ENCODE data around the gene LSAMP. TPM values are rescaled to one million over a fixed set of nuclear protein-coding genes. Genes with fewer than 3 reads are reported as not detected.

The LSAMP gene
- total RNA-seq, 1 donor from 2014 or later = 0.48 TPM

DNA sequence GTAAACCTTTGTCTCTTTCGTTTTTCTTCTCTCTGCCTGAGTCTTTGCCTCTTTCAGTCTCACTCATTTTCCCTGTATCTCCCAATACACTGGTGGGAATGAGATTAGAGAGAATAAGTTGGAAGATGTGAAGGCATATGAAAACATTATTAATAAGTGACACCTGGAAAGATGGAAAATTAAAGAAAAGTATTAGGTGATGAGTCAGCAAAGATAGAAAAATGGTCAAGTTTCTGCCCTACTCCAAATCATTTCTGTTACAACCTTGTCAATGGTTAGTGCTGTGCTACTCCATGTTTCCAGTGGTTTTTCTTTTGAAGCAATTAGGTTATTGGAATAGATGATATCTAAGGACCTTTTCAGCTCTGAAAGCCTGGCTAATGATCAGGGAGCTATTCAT, 252.8 kb downstream of the LSAMP start:
- intact Hi-C loops (cut with DNase I) = no loop called here
- DNase-seq (ENCODE audit: low spot score) = no peak

DNA sequence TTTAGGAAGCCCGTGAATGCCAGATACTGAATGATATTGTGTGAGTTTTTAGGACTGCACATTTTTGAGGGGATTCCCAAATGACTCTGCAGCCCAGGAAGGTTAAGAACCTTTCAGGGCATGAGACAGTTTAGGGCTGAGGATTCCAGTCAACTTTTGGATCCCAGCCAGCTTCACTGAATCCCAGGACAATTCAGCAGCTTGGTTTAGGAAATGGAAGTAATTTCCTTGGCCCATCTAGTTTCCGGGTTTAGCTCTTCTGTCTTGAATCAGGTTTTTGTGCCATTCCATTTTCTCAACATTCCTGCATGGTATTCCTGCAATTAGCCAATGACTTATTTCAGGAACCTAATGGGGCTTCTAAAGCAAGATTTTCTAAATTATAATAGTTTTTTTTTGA, 253.9 kb downstream of the LSAMP start:
- intact Hi-C loops (cut with DNase I) = no loop called here
- no peak for DNase-seq (ENCODE audit: low spot score)

DNA sequence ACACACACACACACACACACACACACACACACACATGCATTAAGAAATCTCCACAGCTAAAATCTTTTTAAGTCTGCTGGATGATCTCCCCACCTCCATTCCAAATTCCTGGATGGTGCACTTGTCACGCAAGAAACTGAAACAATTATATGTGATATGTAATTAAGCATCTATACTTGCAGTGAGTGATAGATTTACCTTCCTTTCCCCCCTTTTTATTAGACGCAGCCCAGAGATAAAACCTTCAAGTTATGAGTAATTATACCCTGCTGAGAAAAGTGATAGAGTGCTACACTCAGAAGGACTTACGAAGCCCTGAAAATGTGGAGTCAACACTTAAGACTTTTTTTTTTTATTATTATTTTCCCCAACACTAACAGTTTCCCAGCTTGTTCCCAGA, 255.2 kb downstream of the LSAMP start:
- intact Hi-C loops (cut with DNase I) = no loop called here
- DNase-seq (ENCODE audit: low spot score) = no peak

DNA sequence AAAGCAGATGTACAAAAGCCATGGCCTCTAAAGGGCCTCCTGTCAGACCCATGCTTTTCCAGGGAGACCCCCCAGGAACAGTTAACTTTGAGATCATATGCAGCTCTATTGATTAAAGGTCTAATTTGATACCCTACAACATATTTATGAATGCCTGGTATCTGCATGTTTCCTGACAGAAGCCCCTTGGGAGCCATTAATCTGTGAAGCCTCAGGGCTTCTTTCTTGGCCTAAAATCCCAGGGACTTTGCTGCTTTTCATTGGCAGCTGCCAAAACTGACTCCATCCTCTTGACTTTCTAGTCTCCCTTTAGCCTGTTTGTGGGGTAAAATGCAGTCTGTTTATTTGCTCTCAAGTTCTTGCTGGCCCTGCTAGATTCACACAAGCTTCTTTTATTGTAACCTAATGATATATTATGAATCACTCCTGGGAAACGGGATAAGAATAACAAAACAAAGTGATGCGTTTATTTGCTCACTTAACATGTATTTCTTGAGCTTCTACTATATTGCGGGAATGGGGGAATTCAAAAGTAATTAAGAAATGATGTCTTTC, 257.0 kb downstream of the LSAMP start:
- intact Hi-C loops (cut with DNase I) = no loop called here
- DNase-seq (ENCODE audit: low spot score) = no peak

DNA sequence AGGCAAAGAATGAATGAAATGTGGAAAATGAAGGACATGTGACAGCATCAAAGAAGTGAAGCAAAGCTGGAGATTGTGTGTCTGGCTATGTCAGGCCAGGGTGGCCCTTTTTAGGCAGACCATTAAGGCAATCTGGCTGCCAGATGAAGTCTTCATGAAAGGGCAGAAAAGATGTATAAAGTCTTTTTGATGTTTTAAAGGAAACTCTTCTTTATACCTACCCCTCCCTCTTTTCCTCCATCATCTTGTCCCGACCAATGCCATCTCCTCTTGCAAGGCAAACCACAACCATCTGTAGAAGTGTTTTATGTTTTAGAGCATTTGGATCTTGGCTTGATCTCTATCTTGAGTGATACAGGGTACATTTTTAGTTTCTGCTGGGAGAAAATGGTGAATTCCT, 259.2 kb downstream of the LSAMP start:
- intact Hi-C loops (cut with DNase I) = no loop called here
- no peak for DNase-seq (ENCODE audit: low spot score)

DNA sequence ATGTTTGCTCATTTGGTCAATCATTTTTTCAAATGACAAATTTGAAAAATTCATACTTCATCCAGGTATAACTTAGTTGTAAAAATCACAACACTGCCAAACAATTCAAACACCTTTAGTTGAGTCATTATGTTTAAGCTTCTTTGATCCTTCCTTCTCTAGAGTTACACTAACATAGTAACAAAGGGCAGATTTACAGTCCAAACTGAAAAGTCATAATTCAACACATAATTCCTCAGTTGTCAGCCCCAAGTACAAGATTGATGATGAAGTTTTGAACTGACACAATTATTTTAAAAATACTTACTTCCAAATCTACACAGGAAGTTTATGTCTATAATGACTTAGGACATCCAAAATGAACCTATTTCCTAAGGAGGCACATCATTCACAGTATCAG, 264.1 kb downstream of the LSAMP start:
- intact Hi-C loops (cut with DNase I) = no loop called here
- DNase-seq (ENCODE audit: low spot score) = no peak

DNA sequence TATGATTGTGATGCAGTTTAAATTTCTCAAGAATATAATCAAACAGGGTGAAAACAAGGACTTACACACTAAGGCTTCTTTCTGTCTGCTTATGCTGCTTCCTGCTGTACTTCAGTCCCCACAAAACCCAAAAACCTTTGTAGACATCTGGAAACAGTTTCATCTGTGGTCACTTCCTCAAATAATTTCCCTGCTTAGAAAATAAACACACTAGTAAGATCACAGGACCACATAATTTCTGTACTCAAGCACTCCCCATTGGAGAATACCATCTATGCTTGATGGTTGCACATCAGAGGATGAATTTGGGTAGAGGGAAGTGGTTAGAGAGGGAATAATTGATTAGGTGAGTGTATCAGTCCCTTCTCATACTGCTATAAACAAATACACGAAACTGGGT, 266.2 kb downstream of the LSAMP start:
- intact Hi-C loops (cut with DNase I) = no loop called here
- no peak for DNase-seq (ENCODE audit: low spot score)

DNA sequence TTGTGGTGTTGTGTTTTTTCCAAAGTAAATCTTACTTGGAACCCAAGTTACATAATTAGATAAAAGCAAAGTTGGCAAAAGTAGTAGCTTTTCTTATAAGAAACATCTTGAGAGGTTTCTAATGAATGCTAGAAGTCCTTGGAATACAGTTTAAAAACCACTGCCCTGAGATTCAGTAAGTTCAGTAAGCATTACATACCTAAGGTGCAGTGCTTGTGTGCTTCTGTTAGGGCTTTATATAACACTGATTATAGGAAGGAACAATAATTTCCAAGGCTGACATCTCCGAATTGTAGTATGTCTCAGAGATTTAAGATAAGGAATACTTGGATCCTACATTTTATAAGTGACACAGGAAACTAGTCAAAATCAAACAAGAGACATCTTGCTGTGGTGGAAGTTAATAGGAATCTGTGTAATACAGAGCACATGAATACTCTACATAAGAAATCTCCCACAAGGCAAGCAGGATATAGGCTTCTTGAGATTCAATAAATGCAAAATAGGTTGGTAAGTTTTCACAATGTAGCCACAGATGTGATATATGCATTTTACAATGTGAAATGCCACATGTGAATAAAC, 268.2 kb downstream of the LSAMP start:
- intact Hi-C loops (cut with DNase I) = no loop called here
- DNase-seq (ENCODE audit: low spot score) = no peak

DNA sequence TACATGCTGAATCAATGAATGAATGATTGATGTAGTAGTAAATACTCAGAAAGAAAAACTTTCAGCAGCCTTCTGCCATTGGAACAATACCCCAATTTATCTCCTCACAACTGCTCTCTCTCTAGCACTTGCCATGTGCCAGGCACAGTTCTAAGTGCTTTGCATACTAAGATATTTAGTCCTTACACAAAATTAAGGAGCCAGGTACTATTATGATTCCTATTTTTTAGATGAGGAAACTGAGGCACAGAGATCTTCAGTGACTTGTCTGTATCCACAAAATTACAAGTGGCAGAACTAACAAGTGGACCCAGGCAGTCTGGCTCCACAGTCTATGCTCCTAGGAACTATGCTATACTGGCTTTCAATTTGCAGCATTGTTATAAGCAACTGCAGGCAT, 279.2 kb downstream of the LSAMP start:
- no peak for DNase-seq (ENCODE audit: low spot score)
- intact Hi-C loops (cut with DNase I) = no loop called here

DNA sequence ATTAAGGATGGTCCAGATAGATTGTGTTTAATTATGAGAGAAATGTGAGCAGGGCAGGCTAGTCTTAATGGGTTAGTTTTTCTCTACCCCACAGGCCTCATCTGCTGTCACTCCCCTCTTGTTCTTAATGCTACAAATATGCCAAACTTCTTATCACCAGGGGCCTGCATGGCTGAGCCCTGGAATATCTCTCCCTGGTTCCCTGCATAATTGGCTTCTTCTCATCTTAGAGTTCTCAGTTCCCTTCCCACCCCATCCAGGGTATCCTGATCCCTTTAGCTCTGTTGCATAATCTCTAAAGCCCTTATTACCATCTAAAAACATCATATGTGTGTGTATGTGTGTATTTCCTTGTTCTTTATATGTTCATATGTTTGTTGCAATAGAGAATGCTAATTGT, 279.6 kb downstream of the LSAMP start:
- DNase-seq (ENCODE audit: low spot score) = no peak
- intact Hi-C loops (cut with DNase I) = no loop called here

DNA sequence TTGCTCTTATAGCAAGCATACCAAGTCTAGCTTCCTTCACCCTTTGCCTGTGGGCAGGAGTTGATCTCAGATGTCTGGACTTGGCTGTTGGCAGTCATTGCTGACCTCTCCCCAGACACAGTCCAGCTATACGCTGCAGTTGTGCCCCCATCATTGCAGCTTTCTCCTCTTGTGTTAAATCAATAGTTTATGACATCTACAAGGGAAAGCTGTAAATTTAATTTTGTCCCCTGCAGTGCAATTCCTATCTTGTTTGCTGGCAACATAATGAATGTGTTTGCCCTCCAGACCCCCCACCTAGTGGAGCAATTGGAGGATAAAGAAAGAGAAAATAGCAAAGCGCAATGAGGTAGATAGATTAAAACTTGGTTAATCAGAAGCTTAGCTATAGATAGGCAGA, 280.2 kb downstream of the LSAMP start:
- no peak for DNase-seq (ENCODE audit: low spot score)
- intact Hi-C loops (cut with DNase I) = no loop called here

DNA sequence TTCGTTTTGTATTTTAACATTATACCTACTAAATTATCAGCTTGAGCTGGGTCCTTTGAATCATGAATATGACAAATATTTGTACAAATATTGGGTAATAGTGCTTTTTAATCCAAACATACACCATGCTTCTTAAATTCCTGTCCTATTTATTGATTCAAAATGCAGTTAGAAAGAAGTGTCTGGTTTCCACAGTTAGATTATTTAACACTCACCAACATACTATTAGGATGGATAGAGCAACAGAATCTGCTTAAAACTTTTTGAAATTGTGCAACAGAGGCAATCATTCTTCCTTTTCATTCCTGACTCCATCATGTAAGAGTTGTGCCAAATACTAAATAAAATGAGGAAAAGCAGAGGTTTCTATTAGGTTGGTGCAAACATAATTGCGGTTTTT, 281.2 kb downstream of the LSAMP start:
- intact Hi-C loops (cut with DNase I) = no loop called here

DNA sequence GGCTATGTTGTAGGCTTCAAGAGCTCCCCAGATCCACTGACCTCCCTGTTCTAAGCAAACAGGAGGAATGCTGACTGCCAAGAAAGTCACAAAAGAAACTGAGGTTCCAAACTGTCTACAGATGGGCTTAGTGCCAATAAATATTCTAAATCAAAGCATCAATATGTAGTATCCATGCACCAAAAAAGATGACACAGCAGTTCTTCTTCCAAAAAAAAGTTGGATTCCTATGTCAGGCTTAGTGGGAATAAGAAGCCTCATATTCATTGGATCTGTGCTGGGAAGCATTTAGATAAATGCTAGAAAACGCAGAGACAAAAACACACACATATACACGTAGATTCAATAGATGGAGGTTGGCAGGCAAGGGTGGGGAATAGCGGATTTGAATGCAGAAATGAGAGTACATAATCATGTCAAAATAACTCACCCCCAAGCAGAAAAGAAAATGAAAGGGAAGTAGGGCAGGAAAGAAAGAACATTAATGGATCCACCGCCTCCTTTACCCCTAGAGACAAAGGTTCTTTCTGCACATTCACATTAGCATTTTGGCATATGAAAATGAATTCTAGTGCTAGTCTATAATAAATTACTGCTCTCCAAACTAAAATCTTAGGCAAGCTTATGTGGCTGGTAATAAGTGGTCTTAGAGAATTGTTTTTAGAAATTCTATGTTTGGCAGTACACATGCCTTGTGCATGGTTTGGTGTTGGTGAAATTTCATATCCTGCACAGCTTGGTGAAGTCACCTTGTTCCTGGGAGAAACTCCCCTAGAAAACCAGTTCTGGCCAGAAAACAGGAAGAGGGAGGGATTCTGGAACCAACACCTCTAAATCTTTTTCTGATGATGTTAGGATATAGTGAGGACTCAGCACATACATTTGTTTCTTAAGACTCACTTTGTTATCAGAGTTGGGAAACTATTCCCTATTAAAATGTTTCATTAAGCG, 283.4 kb downstream of the LSAMP start:
- DNase-seq (ENCODE audit: low spot score) = no peak
- intact Hi-C loops (cut with DNase I) = no loop called here

More for the DNA sequence above, 281.2 kb downstream of the LSAMP start:
- no peak for DNase-seq (ENCODE audit: low spot score)

DNA sequence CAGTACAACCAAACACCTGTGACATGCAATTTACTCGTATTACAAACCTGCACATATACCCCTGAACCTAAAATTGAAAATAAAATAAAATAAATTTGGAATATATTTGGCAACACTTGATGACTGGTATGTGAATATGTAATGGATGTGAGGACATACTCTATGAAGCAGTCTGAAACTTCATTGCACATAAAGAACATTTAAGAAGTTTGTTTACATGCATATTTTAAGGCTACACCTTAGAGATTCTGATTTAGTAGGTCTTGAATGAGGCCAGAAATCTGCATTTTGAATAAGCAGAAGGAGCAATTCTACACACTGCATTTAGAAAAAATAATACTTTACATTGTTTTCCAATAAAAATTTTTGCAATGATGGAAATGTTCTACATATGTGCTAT, 284.7 kb downstream of the LSAMP start:
- intact Hi-C loops (cut with DNase I) = no loop called here
- DNase-seq (ENCODE audit: low spot score) = no peak

DNA sequence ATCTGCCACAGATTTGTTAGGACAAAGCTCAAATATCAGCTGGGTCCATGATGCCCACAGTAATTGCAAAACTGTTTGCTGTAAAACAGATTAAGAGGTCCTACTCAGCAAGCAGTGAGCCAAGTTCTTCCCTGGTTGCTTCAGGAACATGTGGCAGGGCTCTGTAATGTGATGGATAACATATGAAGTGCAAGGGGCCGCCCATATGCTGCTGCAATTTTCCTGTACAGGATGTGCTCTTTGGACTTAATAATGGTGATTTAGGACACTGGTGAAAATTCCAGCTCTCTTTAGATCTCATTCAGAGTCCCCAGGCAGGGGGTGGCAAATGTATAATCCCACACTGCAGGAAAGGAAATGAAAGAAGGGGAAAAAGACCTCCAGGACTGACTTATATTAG, 289.4 kb downstream of the LSAMP start:
- intact Hi-C loops (cut with DNase I) = no loop called here
- no peak for DNase-seq (ENCODE audit: low spot score)

DNA sequence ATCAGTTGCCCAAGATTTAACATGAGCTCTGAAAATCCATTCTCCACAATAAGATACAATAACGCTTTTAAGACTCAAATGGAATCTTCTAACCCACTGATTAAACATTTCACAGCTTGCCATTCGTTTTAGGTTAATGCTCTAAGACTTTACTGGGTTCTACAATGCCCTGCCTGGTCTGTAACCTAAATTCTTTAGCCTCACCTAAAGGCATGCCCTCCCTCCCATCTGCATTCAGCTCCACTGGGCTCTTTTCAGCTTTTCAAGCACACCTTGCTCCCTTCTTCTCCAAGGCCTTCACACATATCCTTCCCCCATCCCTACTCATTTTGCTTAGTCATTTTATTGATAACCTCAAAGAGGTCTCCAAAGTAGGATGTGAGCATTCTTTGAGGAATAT, 290.9 kb downstream of the LSAMP start:
- DNase-seq (ENCODE audit: low spot score) = no peak
- intact Hi-C loops (cut with DNase I) = no loop called here

DNA sequence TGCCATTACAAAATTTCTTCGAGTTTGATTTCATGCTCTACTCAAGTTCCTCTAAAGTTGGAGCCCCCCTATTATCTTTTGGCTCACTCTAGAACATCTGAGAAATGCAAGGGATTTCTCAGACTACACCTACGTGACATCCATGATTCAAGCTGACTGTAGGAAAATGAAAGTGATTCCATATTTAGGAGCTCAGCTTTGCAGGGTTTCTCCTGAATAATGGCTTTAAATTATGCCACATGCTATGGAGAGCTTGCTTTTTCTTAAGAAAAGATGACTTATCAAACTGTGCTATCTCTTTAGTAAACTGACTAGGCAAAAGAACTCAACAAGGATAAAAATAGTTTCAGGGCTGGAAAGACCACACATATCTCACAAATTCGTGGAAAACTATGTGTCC, 292.1 kb downstream of the LSAMP start:
- intact Hi-C loops (cut with DNase I) = no loop called here
- no peak for DNase-seq (ENCODE audit: low spot score)

DNA sequence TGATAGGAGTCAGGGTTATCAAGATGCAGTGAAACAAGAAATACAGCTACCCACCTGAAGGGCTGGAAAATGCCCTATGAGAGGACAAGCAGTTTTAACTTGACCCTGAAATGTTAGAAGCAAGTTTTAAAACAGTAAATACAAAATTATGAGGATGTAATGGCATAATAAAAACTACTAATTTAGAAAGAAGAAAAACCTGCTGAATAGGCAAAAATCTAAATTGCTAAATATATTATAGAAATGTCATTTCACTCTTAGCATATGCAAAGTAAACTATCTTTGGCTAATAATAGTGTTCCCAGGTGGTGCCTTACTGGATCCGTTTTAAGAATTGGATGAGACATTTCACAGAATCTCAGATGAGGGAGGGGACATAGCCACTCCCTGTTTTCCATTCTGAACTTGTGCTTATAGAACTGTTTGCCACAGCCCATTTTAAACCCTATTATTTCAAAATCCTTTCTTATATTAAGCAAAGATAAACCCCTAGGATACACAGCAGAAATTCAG, 294.6 kb downstream of the LSAMP start:
- intact Hi-C loops (cut with DNase I) = no loop called here
- DNase-seq (ENCODE audit: low spot score) = no peak

DNA sequence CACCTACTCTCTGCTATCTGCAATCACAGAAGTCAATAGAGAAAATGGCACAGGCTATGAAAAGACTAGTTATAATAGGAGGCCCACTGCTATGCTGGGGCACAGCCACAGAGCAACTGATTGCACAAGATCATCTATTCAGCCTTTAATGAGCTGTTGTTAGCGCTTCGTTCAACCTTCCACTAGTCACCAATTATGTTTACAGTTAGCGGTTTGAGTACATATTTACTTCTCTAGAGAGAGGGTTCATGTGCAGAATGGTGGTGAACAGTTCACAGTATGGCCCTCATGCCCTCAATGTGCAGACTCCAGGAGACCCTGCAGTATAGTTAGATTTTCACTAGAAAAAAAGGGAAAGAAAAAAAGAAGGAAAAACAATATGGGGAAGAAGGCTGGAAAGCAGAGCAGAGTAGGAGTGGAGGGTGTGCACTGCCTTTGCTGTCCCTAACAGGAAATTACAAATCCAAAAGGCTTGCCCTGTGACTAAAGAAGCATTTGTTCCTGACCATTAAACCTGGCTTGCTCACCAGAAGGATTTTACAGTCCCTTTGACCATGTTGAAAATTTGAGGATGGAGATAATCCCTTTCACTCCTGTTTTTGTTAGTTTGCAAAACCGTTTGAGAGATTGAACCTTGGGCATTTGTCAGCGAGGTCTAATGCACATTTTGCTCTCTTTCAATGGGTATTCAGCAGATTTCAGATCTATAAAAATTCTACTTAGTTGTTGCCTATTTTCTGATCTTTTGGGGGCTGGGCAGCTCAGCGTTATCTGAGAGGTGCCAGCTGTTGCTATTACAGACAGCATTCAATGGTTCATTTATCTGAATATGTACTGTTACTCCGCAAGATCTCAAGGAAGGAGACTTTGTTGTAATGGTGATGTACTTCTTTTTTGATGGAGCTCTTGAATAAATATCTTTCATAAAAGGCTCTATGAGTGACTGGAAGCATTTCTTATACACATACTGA, 296.1 kb downstream of the LSAMP start:
- intact Hi-C loops (cut with DNase I) = loop anchor here (10.0 kb wide), 1 partner anchor 606 kb away; no protein-coding TSS in a partner anchor
- no peak for DNase-seq (ENCODE audit: low spot score)

DNA sequence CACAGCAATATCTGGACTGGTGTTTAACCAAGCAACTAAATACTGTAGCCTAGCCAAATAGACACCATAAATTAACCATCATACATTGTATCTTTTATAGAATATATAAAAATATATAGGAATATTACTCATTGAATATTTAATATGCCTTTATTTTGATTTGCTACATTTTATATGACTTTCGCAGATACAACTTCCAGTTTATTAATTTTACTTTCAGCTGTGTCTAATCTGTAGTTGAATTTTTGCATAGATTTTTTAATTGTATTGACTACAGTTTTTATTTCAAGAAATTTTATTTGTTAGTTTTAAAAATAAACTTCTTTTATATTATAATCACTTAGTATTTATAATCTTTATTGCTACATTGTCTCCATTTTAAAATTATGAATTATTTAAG, 299.7 kb downstream of the LSAMP start:
- DNase-seq (ENCODE audit: low spot score) = no peak
- intact Hi-C loops (cut with DNase I) = loop anchor here (10.0 kb wide), 1 partner anchor 609 kb away; no protein-coding TSS in a partner anchor

Measured in cardiac septum (tissue), 1 donor.